ENCODE measurements around the gene PINLYP.
"Not testable (repeated sequence)": the region's sequence is repeated elsewhere in the genome, so short reads cannot be mapped to it uniquely, and the experiment has no call there.

PINLYP gene

DNA sequence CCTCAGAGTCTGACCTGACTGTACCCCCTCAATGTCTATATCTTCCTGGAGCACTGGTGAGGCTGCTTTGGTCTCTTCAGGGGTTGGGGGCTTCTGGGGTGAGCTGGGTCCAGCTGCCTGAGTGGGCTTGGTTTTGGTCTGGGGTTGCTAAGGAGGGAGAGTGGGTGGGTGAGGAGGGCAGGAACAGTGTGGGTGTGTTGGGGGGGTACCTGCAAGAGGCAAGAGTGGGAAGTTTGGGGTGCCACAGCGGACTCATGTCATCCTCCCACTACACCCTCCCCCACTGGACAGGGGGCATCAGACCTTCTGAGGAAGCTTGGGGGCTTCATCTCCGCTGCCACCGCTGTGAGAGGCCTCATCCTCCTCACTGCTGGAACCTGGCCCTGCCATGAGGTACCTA lies 29.0 kb upstream of the PINLYP start:
- TF ChIP-seq CTCF (IDR thresholded peaks at IDR 0.05; ENCODE audit: low read depth, low read length) (no peak), MAX (IDR thresholded peaks at IDR 0.05; ENCODE audit: low read depth, low read length) (no peak), MYC (IDR thresholded peaks at IDR 0.05; ENCODE audit: low read depth, low read length) (no peak), POLR2A (IDR thresholded peaks at IDR 0.05; ENCODE audit: extremely low read depth, insufficient read length) (no peak)

GRCh38 chr19:43547926-43548325 lies 27.7 kb upstream of the PINLYP start:
- H3K4me3 ChIP-seq (ENCODE audit: low read depth, low read length); DNase-seq (ENCODE audit: low read depth): not testable (repeated sequence)

More for the DNA sequence above, 29.0 kb upstream of the PINLYP start:
- no peak overlapping the region for H3K4me3 ChIP-seq (ENCODE audit: low read depth, low read length)
- no peak for DNase-seq (ENCODE audit: low read depth)

- TF ChIP-seq MYC (IDR thresholded peaks at IDR 0.05; ENCODE audit: low read depth, low read length) (no peak), CTCF (IDR thresholded peaks at IDR 0.05; ENCODE audit: low read depth, low read length) (no peak), POLR2A (IDR thresholded peaks at IDR 0.05; ENCODE audit: extremely low read depth, insufficient read length) (no peak), MAX (IDR thresholded peaks at IDR 0.05; ENCODE audit: low read depth, low read length) (no peak)
- H3K4me3 ChIP-seq (ENCODE audit: low read depth, low read length) = no peak overlapping the region
- no peak for DNase-seq (ENCODE audit: low read depth)
Observed at GRCh38 chr19:43548706-43549105, 26.9 kb upstream of the PINLYP start.

GRCh38 chr19:43551399-43552197 lies 24.0 kb upstream of the PINLYP start:
- DNase-seq (ENCODE audit: low read depth) = no peak
- no peak overlapping the region for H3K4me3 ChIP-seq (ENCODE audit: low read depth, low read length)
- no peak for TF ChIP-seq POLR2A (IDR thresholded peaks at IDR 0.05; ENCODE audit: extremely low read depth, insufficient read length)
- no peak for TF ChIP-seq MAX (IDR thresholded peaks at IDR 0.05; ENCODE audit: low read depth, low read length)
- no peak for TF ChIP-seq CTCF (IDR thresholded peaks at IDR 0.05; ENCODE audit: low read depth, low read length)
- TF ChIP-seq MYC (IDR thresholded peaks at IDR 0.05; ENCODE audit: low read depth, low read length) = no peak

DNA sequence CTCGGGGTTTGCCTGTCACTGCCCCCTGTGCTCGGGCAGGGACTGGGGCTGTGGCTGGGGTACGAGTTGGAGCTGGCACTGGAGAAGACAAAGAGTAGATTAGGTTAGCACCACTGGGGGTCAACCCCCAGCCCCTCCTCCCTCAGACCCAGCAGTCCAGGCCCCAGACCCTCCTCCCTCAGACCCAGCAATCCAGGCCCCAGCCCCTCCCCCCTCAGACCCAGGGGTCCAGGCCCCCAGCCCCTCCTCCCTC lies 23.5 kb upstream of the PINLYP start:
- no peak overlapping the region for H3K4me3 ChIP-seq (ENCODE audit: low read depth, low read length)
- TF ChIP-seq MYC (IDR thresholded peaks at IDR 0.05; ENCODE audit: low read depth, low read length) (no peak), MAX (IDR thresholded peaks at IDR 0.05; ENCODE audit: low read depth, low read length) (no peak), POLR2A (IDR thresholded peaks at IDR 0.05; ENCODE audit: extremely low read depth, insufficient read length) (no peak), CTCF (IDR thresholded peaks at IDR 0.05; ENCODE audit: low read depth, low read length) (no peak)
- no peak for DNase-seq (ENCODE audit: low read depth)

DNA sequence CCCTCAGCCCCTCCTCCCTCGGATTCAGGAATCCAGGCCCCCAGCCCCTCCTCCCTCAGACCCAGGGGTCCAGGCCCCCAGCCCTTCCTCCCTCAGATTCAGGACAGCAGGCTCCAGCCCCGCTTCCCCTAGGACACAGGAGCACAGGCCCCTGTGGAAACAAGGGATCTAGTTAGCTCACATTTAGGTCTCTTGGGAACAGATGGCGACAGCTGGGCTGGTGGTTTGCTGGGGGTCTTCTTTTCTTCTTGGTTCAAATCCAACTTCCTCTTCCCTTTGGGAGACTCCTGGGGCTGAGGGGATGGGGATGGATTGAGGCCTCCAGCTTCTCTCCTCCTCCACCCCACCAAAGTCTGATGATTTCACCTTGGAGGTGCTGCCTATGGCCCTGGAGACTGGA lies 23.0 kb upstream of the PINLYP start:
- TF ChIP-seq MYC (IDR thresholded peaks at IDR 0.05; ENCODE audit: low read depth, low read length) (no peak), CTCF (IDR thresholded peaks at IDR 0.05; ENCODE audit: low read depth, low read length) (no peak), POLR2A (IDR thresholded peaks at IDR 0.05; ENCODE audit: extremely low read depth, insufficient read length) (no peak), MAX (IDR thresholded peaks at IDR 0.05; ENCODE audit: low read depth, low read length) (no peak)
- no peak for DNase-seq (ENCODE audit: low read depth)
- H3K4me3 ChIP-seq (ENCODE audit: low read depth, low read length) = no peak overlapping the region
